ENCODE measurements around the gene NTF4. TPM values are rescaled to one million over a fixed set of nuclear protein-coding genes. Genes with fewer than 3 reads are reported as not detected.
"Not testable (repeated sequence)": the region's sequence is repeated elsewhere in the genome, so short reads cannot be mapped to it uniquely, and the experiment has no call there.

Gene NTF4
- total RNA-seq, 2 experiments from 2014 or later, result not detected

- DNase-seq; H3K27me3 Mint-ChIP-seq; H3K27ac Mint-ChIP-seq; H3K4me1 Mint-ChIP-seq (ENCODE audit: low read depth); ATAC-seq; intact Hi-C loops (cut with micrococcal nuclease); H3K9me3 Mint-ChIP-seq; H3K36me3 Mint-ChIP-seq (ENCODE audit: low read depth); POLR2A ChIA-PET; CTCF ChIA-PET; H3K4me3 Mint-ChIP-seq: not testable (repeated sequence)
Measured at GRCh38 chr19:49049011-49049410, 15.6 kb downstream of the NTF4 start, which contains the start of gene CGB8. CGB8 (minus strand) TSS chr19:49049111; CDS start chr19:49048739, 372 bp downstream.

- POLR2A ChIA-PET; ATAC-seq; H3K36me3 Mint-ChIP-seq (ENCODE audit: low read depth); DNase-seq; intact Hi-C loops (cut with micrococcal nuclease); H3K9me3 Mint-ChIP-seq; H3K27me3 Mint-ChIP-seq; H3K27ac Mint-ChIP-seq; H3K4me1 Mint-ChIP-seq (ENCODE audit: low read depth); CTCF ChIA-PET; H3K4me3 Mint-ChIP-seq: not testable (repeated sequence)
Measured at GRCh38 chr19:49043548-49043947, 21.1 kb downstream of the NTF4 start, which contains the start of gene CGB5. CGB5 (plus strand) TSS chr19:49043848; CDS start chr19:49044210, 362 bp downstream.

GRCh38 chr19:49042666-49043065 is 22.0 kb downstream of the NTF4 start:
- H3K4me1 Mint-ChIP-seq (ENCODE audit: low read depth); ATAC-seq; H3K4me3 Mint-ChIP-seq; H3K9me3 Mint-ChIP-seq; intact Hi-C loops (cut with micrococcal nuclease); DNase-seq; H3K27ac Mint-ChIP-seq; POLR2A ChIA-PET; CTCF ChIA-PET; H3K27me3 Mint-ChIP-seq; H3K36me3 Mint-ChIP-seq (ENCODE audit: low read depth): not testable (repeated sequence)

- Mint-ChIP-seq H3K27ac (no peak overlapping the region), H3K9me3 (no peaks in the 10 kb centered on the region), H3K27me3 (no peaks in the 10 kb centered on the region), H3K4me3 (no peak overlapping the region), H3K4me1 (ENCODE audit: low read depth) (no peaks in the 10 kb centered on the region), H3K36me3 (ENCODE audit: low read depth) (no peaks in the 10 kb centered on the region)
- TF ChIP-seq, protein P1, sequence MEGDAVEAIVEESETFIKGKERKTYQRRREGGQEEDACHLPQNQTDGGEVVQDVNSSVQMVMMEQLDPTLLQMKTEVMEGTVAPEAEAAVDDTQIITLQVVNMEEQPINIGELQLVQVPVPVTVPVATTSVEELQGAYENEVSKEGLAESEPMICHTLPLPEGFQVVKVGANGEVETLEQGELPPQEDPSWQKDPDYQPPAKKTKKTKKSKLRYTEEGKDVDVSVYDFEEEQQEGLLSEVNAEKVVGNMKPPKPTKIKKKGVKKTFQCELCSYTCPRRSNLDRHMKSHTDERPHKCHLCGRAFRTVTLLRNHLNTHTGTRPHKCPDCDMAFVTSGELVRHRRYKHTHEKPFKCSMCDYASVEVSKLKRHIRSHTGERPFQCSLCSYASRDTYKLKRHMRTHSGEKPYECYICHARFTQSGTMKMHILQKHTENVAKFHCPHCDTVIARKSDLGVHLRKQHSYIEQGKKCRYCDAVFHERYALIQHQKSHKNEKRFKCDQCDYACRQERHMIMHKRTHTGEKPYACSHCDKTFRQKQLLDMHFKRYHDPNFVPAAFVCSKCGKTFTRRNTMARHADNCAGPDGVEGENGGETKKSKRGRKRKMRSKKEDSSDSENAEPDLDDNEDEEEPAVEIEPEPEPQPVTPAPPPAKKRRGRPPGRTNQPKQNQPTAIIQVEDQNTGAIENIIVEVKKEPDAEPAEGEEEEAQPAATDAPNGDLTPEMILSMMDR (IDR thresholded peaks at IDR 0.05), result no peak
- ChIA-PET POLR2A (no interaction called here), CTCF (no interaction called here)
- DNase-seq, result no peak
- intact Hi-C loops (cut with micrococcal nuclease), result no loop called here
- no peak for ATAC-seq
Measured at GRCh38 chr19:49042177-49042576, 22.4 kb downstream of the NTF4 start.

DNA sequence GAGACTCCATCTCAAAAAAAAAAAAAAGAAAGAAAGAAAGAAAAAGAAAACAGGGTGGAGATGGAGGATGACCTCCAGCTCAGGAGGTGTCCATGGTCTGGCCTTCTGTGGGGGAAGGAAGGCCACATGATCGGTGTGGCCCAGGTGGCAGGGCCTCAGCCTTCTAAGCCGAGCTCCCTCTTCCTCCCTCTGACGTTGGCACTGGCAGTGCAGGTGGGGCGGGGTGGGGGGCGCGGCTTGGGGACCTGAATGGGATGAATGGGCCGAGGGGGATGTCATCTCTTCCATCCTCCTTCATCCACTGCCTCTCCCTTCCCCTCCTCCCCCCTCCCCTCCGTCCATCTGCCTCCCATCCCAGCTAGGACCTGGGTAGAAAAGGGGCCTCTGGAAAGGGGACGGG is 24.9 kb downstream of the NTF4 start:
- POLR2A ChIA-PET; H3K36me3 Mint-ChIP-seq (ENCODE audit: low read depth); H3K4me1 Mint-ChIP-seq (ENCODE audit: low read depth); H3K4me3 Mint-ChIP-seq; H3K27me3 Mint-ChIP-seq; ATAC-seq; DNase-seq; H3K9me3 Mint-ChIP-seq; H3K27ac Mint-ChIP-seq; intact Hi-C loops (cut with micrococcal nuclease); CTCF ChIA-PET: not testable (repeated sequence)

- H3K36me3 Mint-ChIP-seq (ENCODE audit: low read depth); CTCF ChIA-PET; DNase-seq; H3K27me3 Mint-ChIP-seq; H3K4me1 Mint-ChIP-seq (ENCODE audit: low read depth); POLR2A ChIA-PET; ATAC-seq; H3K4me3 Mint-ChIP-seq; intact Hi-C loops (cut with micrococcal nuclease); H3K9me3 Mint-ChIP-seq; H3K27ac Mint-ChIP-seq: not testable (repeated sequence)
Measured at GRCh38 chr19:49038557-49039276, 25.9 kb downstream of the NTF4 start.

DNA sequence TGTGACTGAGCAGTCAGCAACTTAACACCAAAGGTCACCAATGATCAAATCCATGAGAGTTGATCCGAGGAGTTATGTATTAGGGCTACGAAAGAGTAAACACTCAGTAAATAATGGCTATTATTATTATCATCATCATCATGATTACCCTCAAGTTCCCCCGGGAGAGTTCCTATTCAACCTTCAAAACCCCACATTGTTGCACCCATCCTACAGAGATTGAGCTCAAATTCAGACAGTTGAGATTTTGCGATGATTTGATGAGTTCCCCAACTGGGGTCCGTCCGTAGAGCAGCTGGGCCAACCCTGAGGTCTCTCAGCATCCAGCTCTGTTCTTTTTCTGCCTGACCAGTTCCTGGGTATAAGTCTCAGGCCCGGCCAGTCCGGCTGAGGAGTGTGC is 26.5 kb downstream of the NTF4 start:
- H3K4me1 Mint-ChIP-seq (ENCODE audit: low read depth); DNase-seq; H3K27me3 Mint-ChIP-seq; H3K36me3 Mint-ChIP-seq (ENCODE audit: low read depth); CTCF ChIA-PET; POLR2A ChIA-PET; H3K9me3 Mint-ChIP-seq; ATAC-seq; H3K4me3 Mint-ChIP-seq; intact Hi-C loops (cut with micrococcal nuclease); H3K27ac Mint-ChIP-seq: not testable (repeated sequence)

GRCh38 chr19:49036815-49037214 is 27.8 kb downstream of the NTF4 start, which contains the start of gene CGB1:
CGB1 (minus strand) TSS chr19:49036895; CDS start chr19:49036711, 184 bp downstream.
- H3K4me3 Mint-ChIP-seq; intact Hi-C loops (cut with micrococcal nuclease); CTCF ChIA-PET; H3K9me3 Mint-ChIP-seq; H3K27ac Mint-ChIP-seq; POLR2A ChIA-PET; H3K4me1 Mint-ChIP-seq (ENCODE audit: low read depth); H3K36me3 Mint-ChIP-seq (ENCODE audit: low read depth); H3K27me3 Mint-ChIP-seq: not testable (repeated sequence)
- TF ChIP-seq, protein P1 (IDR thresholded peaks at IDR 0.05), result peak; percentile 72
- ATAC-seq (peak; percentile 61), DNase-seq (peak; percentile 82)

Data from activated CD8-positive, alpha-beta T cell treated with anti-CD3 and anti-CD28 coated beads for 36 hours (primary cell).